HG02970 (cell line): ENCODE measurements around the gene PGRMC2.
"Not testable (repeated sequence)": the region's sequence is repeated elsewhere in the genome, so short reads cannot be mapped to it uniquely, and the experiment has no call there.

Experiments used
- ATAC-seq: cut with Tn5 transposase; IDR thresholded peaks from one replicate; pipeline ENCODE4 v1.9.1; 2021; ENCODE audit warnings: mild to moderate bottlenecking, moderate library complexity, moderate number of reproducible peaks; ENCODE audit not compliant: unreplicated experiment, low FRiP score

The PGRMC2 gene

DNA sequence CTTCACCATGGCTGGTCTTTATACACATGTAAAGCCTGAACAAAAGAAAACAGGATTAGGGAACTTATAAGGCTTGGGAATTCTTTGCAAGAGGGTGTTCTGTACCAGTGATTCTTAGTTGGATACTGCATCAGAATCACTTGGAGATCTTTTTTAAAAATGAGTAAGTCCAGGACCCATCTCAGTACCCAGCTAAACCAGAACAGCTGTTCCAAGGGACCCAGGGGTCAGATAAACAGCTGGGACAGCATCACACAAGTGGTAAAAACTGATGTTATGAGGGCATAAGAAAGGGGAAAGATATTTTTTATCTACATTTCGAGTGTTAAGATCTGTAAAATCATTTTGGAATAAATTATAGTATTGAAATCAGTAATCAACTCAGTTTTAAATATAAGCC, 16.1 kb downstream of the PGRMC2 start:
- no peak for ATAC-seq

DNA sequence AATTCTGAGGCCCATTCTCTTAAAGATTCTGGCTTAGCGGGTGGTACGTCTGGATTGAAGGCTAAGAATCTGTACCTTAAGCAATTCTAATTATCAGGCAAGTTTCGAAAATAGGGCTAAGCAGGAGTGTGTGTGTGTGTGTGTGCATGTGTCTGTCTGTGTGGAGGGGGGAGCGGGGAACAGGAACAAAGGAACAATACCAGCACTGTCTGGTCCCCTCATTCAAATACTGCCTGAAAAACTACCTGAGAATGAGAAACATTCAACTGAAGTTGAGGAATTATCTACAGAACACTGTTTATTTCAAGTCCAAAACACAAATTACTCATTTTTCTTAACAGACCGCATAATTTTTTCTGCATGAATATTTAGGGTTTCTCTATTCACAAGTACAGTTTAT, 18.6 kb downstream of the PGRMC2 start:
- no peak for ATAC-seq

DNA sequence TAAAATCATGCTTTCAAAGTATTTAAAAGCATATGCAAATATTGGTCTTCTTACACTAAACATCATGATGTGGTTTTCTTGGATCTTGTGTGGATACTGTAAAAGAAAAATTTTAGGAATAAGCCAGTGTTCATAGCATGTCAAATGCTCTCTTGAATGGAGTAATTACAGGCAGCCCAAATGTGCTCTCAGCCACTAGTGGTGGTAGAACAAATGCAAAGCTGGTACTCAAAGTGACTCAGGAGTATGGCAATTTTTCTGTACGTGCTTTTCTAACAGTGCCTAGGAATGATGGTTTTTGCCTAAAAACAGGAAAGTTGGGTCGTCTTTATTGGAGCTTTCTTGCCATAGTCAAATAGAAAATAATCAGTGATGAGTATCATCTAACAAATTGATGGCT, 19.9 kb downstream of the PGRMC2 start:
- no peak for ATAC-seq

DNA sequence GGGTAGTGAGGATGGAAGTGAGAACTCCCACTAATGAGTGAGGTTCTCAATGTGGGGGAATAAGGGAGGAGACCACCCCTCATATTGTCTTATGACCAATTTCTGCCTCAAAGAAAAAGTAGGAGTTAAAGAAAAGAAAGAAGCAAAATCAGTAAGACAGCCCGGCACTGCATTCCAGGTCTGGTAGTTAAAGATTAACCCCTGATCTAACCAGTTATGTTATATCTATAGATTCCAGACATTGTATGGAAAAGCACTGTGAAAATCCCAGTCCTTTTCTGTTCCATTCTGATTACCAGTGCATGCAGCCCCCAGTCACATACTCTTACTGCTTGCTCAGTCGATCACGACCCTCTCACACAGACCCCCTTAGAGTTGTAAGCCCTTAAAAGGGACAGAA, 20.4 kb downstream of the PGRMC2 start:
- not testable (repeated sequence) for ATAC-seq

- ATAC-seq, result not testable (repeated sequence)
Observed at GRCh38 chr4:128265550-128265949, 22.1 kb downstream of the PGRMC2 start.

GRCh38 chr4:128259889-128260288, 27.7 kb downstream of the PGRMC2 start:
- ATAC-seq, result not testable (repeated sequence)

DNA sequence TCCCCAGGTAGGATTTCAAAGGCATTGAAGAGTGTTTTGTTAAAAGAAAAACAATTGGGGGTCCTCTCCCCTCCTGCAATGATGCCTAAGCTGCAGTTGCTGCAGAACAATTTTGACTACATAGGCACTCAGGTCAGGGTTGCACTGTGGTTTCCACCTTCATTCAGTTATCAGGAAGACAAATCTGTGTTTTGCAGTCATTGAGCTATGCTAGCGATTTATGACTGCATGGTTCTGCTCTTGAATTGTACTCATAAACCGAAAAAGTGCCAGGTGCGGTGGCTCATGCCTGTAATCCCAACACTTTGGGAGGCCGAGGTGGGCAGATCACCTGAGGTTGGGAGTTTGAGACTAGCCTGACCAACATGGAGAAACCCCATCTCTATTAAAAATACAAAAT, 29.4 kb downstream of the PGRMC2 start:
- ATAC-seq, result not testable (repeated sequence)

- no peak for ATAC-seq
Observed at GRCh38 chr4:128256539-128256938, 31.1 kb downstream of the PGRMC2 start.

DNA sequence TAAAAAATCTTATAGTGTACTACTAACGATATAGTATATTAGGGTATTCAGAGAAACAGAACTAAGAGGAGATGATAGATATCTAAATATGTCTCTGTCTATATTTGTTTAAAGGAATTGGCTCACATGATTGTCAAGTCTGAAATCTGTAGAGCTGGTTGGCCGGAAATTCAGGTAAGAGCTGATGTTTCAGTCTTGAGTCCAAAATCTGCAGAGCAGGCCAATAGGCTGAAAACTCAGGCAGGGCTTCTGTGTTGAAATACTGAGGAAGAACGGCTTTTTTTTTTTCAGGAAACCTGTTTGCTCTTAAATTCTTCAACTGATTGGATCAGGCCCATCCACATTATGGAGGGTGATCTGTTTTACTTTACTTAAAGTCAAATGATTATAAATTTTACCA, 31.7 kb downstream of the PGRMC2 start:
- no peak for ATAC-seq

DNA sequence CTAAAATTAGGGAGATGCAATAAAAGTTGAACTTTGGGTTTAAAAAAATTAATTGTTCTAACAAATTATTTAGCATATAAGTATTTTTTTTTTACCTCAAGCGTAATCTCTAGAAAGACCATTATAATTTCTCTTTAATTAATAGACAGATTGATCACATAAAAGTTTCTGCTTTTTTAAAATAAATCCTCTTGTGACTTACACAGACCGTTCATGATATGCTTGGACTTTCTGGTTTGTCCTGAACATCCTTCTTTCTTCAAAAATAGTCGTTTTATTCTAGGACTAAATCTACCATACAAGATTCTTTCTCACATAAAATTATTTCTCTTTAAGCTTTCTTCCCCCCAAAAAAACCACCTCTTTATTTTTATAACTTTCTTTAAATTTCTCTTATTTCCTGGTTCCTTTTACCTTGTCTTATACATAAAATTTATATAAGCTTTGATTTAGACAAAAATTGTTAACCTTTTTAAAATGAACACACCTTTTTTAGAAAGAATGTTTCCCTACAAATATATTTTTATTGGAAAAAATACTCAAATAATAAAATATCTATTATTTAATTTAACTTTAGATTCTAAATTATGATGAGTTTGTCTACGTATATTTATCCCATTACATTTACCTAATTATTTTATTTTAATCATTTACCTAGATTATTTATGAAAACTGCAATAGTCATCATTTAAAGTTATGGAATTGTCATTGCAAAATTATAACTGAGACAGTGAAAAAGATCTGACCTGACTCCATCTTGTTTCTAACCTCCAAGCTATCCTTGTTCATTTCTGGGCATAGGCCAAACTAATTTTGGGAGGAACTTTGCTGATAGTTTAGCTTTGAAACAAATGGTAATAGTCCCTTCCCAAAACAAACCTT, 37.6 kb downstream of the PGRMC2 start:
- no peak for ATAC-seq

DNA sequence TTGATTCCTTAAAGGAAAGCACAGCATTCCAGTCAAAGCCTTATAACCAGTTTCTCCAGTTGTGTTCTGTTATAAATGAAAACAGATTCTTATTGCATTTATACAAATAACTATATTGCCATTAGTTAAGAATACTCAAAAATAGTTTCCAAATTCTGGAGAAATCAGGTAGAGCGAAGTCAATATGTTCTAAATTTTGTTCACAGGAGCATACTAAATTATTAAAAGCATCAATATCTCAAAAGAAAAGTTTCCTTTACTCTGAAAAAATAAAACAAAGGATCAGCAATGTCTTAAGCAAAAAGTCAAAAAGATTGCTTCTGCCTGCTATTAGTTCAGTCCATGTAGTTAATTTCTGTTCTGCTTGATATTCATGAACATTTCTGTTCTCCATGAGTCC, 39.7 kb downstream of the PGRMC2 start:
- ATAC-seq, result no peak

- not testable (repeated sequence) for ATAC-seq
Observed at GRCh38 chr4:128245391-128245790, 42.2 kb downstream of the PGRMC2 start.

- ATAC-seq, result no peak
Observed at GRCh38 chr4:128244379-128244778, 43.2 kb downstream of the PGRMC2 start.

GRCh38 chr4:128242601-128243000, 45.0 kb downstream of the PGRMC2 start:
- no peak for ATAC-seq

GRCh38 chr4:128241981-128242380, 45.6 kb downstream of the PGRMC2 start:
- ATAC-seq, result no peak

- ATAC-seq, result no peak
Observed at GRCh38 chr4:128241425-128241913, 46.1 kb downstream of the PGRMC2 start.

- ATAC-seq, result no peak
Observed at GRCh38 chr4:128241019-128241418, 46.6 kb downstream of the PGRMC2 start.

GRCh38 chr4:128234836-128235235, 52.8 kb downstream of the PGRMC2 start:
- no peak for ATAC-seq

DNA sequence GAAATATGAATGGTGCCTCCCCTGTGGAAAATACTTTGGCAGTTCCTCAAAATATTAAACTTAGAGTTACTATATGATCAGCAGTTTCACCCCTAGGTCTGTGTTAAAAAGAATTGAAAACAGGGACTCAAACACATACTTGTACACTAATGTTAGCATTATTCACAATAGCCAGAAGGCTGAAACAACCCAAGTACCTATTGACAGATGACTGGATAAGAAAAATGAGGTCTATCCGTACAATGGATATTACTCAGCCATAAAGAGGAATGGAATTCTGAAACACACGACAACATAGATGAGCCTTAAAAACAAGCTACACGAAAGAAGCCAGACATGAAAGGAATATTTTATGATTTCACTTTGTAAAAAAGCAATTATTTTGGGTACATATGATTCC, 54.9 kb downstream of the PGRMC2 start:
- ATAC-seq, result no peak

DNA sequence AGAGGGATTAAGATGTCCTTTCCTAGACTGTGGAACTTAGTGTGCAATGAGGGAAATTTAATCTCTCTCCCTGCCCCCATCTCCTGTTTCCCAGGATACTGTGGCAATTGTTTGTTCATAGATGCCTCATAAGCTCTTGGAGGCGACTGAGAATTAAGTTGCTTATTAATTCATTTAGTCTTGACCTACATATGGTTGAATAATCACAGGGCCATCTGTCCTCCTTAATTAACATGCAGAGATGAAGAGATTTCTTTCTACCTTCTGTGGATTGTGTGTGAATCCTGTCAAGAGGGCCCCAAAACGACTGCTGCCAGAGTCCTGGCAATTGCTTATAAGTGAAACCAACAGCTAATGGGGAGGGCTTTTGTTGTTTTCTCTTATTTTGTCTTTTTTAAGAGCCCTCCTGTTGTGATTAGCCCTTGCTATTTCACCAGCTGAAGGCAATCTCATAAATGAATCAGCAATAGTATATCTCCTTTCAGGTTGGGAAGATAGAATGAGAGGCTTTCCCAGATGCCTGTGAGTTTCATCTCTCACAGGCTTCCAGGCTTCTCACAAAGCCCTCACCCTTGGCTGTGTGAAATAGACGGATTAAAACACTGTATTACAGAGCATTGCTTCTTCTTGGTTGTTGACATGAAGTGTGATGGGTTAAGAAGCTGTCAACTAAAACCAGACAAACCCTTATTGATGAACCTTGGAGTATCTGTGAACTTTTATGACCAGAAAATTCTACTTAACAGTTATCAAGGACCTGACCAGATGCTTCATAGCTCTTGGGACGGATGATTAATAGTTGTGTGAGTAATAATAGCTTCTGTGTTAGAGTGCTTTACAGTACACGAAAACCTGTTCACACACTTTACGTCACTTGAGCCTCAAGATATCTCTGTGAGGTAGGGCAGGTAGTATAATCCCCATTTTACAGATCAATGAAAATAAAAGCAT, 58.5 kb downstream of the PGRMC2 start:
- ATAC-seq, result no peak

GRCh38 chr4:128227991-128228571, 59.5 kb downstream of the PGRMC2 start:
- ATAC-seq, result no peak
